GM12878 (cell line): ENCODE measurements around the gene CHAD. TPM values are rescaled to one million over a fixed set of nuclear protein-coding genes. Genes with fewer than 3 reads are reported as not detected.

Experiments used
- ATAC-seq: fragments of 200-7000 bp; cut with Tn5 transposase; 3 replicates; pipeline ENCODE4 v1.9.1; 2020; ENCODE audit warnings: mild to moderate bottlenecking, moderate library complexity
- BruUV-seq: library from RNA; stranded (reverse); fragments of 400-500 nt; replicated peaks from 2 replicates; lab custom pipeline; 2021; lab: Mats Ljungman, UMichigan
- CTCF ChIA-PET: fragments of 300-600 bp; sonication (Branson Sonifier 250); formaldehyde crosslinking; extraction: SDS; loops from one replicate; lab custom pipeline; 2021; ENCODE audit warnings: inconsistent platforms; lab: Yijun Ruan, JAX
- POLR2A ChIA-PET: fragments of 350-600 bp; formaldehyde crosslinking; extraction: SDS; loops from one replicate; lab custom pipeline; 2021; ENCODE audit warnings: inconsistent platforms; lab: Charles Lee
- RAD21 ChIA-PET: fragments of 300-600 bp; sonication (Branson Sonifier 250); formaldehyde crosslinking; loops from one replicate; lab custom pipeline; 2023; ENCODE audit warnings: antibody characterized with exemption; ENCODE audit not compliant: unreplicated experiment; lab: Charles Lee
- SMC1A ChIA-PET: fragments of 300-600 bp; sonication (Branson Sonifier 250); formaldehyde crosslinking; loops from one replicate; lab custom pipeline; 2023; ENCODE audit not compliant: unreplicated experiment, uncharacterized antibody; lab: Charles Lee
- DNase-seq: peaks from one replicate; pipeline ENCODE4 v3.0.0-alpha.2; 2011; ENCODE audit warnings: low read depth, low spot score
- FAIRE-seq: peaks from 3 replicates; lab custom pipeline; 2011; peaks lifted over from hg19 to GRCh38; lab: Jason Lieb, UNC
- H2AFZ ChIP-seq: 2 replicates; pipeline ENCODE4 v1.6.0; 2011; ENCODE audit warnings: low read depth, low read length, control low read depth; ENCODE audit not compliant: control insufficient read depth
- H3K27ac ChIP-seq: 2 replicates; pipeline ENCODE4 v1.5.1; 2011; ENCODE audit warnings: control low read depth; ENCODE audit not compliant: control insufficient read depth, insufficient read depth
- H3K27me3 ChIP-seq, 2 experiments: replicated peaks in 1 of 2; 2 replicates each; pipeline versions ENCODE4 v1.6.0 to v1.6.1; 2011; ENCODE audit warnings: low read length in 1 of 2; ENCODE audit not compliant: control insufficient read depth in 2 of 2, insufficient read depth in 2 of 2
- H3K36me3 ChIP-seq, 2 experiments: 2 replicates each; pipeline ENCODE4 v1.5.1; 2011; ENCODE audit warnings: low read length in 1 of 2; ENCODE audit not compliant: control insufficient read depth in 2 of 2, insufficient read depth in 2 of 2
- H3K4me1 ChIP-seq: 2 replicates; pipeline ENCODE4 v1.6.1; 2011; ENCODE audit warnings: mild to moderate bottlenecking, low read length, moderate library complexity, mixed read lengths; ENCODE audit not compliant: control insufficient read depth, insufficient read depth
- H3K4me2 ChIP-seq: 2 replicates; pipeline ENCODE4 v1.6.0; 2011; ENCODE audit warnings: control low read depth; ENCODE audit not compliant: control insufficient read depth, insufficient read depth
- H3K4me3 ChIP-seq: fragments of 200-600 bp; sonication (generic); 2 replicates; pipeline ENCODE4 v1.5.1; 2016
- H3K79me2 ChIP-seq: 2 replicates; pipeline ENCODE4 v1.6.0; 2011; ENCODE audit warnings: low read length; ENCODE audit not compliant: control insufficient read depth, insufficient read depth
- H3K9ac ChIP-seq: 2 replicates; pipeline ENCODE4 v1.8.0; 2011; ENCODE audit warnings: low read length, control low read depth, mixed read lengths; ENCODE audit not compliant: control insufficient read depth, insufficient read depth
- H3K9me3 ChIP-seq: replicated peaks from 3 replicates; pipeline ENCODE4 v1.5.1; 2011; ENCODE audit warnings: mild to moderate bottlenecking, low read length; ENCODE audit not compliant: control insufficient read depth, insufficient read depth
- H4K20me1 ChIP-seq: 2 replicates; pipeline ENCODE4 v1.6.0; 2011; ENCODE audit not compliant: control insufficient read depth, insufficient read depth
- BCLAF1 ChIP-seq: fragments of 450-650 bp; IDR thresholded peaks from 2 replicates; pipeline ENCODE4 v1.6.1; 2017; ENCODE audit warnings: antibody characterized with exemption, mild to moderate bottlenecking, moderate library complexity
- ETV6 ChIP-seq, 2 experiments: fragments of 450-650 bp in 1 of 2; IDR thresholded peaks in 1 of 2; conservative IDR thresholded peaks in 1 of 2; 2 replicates each; pipeline ENCODE4 v1.6.1; 2014; ENCODE audit warnings: antibody characterized with exemption in 1 of 2, borderline replicate concordance in 1 of 2, low read depth in 1 of 2, mild to moderate bottlenecking in 1 of 2, moderate library complexity in 1 of 2
- EZH2 ChIP-seq: IDR thresholded peaks from 2 replicates; pipeline ENCODE4 v1.6.1; 2012; ENCODE audit warnings: low read depth, mild to moderate bottlenecking, control low read depth, inconsistent platforms, low read length, borderline replicate concordance; ENCODE audit not compliant: control insufficient read depth
- LARP7 ChIP-seq: fragments of 450-650 bp; IDR thresholded peaks from 2 replicates; pipeline ENCODE4 v1.6.1; 2017; ENCODE audit warnings: mild to moderate bottlenecking
- MTA2 ChIP-seq: fragments of 450-650 bp; IDR thresholded peaks from 2 replicates; pipeline ENCODE4 v1.6.1; 2016; ENCODE audit warnings: low read depth, mild to moderate bottlenecking, moderate library complexity
- MXI1 ChIP-seq: fragments of 150-350 bp; IDR thresholded peaks from 2 replicates; pipeline ENCODE4 v1.6.1; 2011; ENCODE audit warnings: low read depth, mild to moderate bottlenecking, inconsistent platforms, low read length, improper control_type of control experiment
- NR2F1 ChIP-seq: fragments of 450-650 bp; conservative IDR thresholded peaks from 2 replicates; pipeline ENCODE4 v1.6.1; 2017; ENCODE audit warnings: mild to moderate bottlenecking
- PML ChIP-seq: IDR thresholded peaks from 2 replicates; pipeline ENCODE4 v1.6.1; 2012; ENCODE audit warnings: low read length, inconsistent platforms
- POLR2AphosphoS2 ChIP-seq: IDR thresholded peaks from 2 replicates; pipeline ENCODE4 v1.6.1; 2011; ENCODE audit warnings: low read depth, mild to moderate bottlenecking, low read length, improper control_type of control experiment, moderate library complexity
- RBBP5 ChIP-seq: fragments of 200-600 bp; sonication (generic); conservative IDR thresholded peaks from 2 replicates; pipeline ENCODE4 v1.6.1; 2016
- RUNX3 ChIP-seq: IDR thresholded peaks from 2 replicates; pipeline ENCODE4 v1.6.1; 2012; ENCODE audit warnings: low read length, inconsistent platforms
- SIN3A ChIP-seq: IDR thresholded peaks from 2 replicates; pipeline ENCODE4 v1.6.1; 2012; ENCODE audit warnings: low read depth, low read length, improper control_type of control experiment
- TCF7 ChIP-seq: IDR thresholded peaks from 2 replicates; pipeline ENCODE4 v1.6.1; 2014; ENCODE audit warnings: antibody characterized with exemption, borderline replicate concordance
- YY1 ChIP-seq: IDR thresholded peaks from 2 replicates; pipeline ENCODE4 v1.6.1; 2011; ENCODE audit warnings: low read depth, mild to moderate bottlenecking, low read length
- ZBTB33 ChIP-seq: fragments of 450-650 bp; IDR thresholded peaks from 2 replicates; pipeline ENCODE4 v1.6.1; 2017; ENCODE audit warnings: mild to moderate bottlenecking
- WGBS: methylation state at CpG from one replicate; pipeline ENCODE4 v1.1.6; 2016; ENCODE audit warnings: low lambda C conversion rate; ENCODE audit not compliant: insufficient replicate concordance, insufficient coverage; ENCODE audit errors: missing lambda C conversion rate; 5-methylcytosine and 5-hydroxymethylcytosine counted together
- in situ Hi-C: fragments of 300-500 bp; cut with MboI; formaldehyde crosslinking; loops from 9 replicates; pipeline ENCODE4 v1.14.3; 2018; ENCODE audit warnings: mixed read lengths
- intact Hi-C: fragments of 100-400 bp; cut with micrococcal nuclease; formaldehyde crosslinking; loops from one replicate; pipeline ENCODE4 v1.14.2; 2022; ENCODE audit not compliant: unreplicated experiment
- polyA plus RNA-seq, 11 experiments: library from polyadenylated mRNA; depleted of rRNA in 4 of 11; unstranded in 6 of 11; stranded (reverse) in 5 of 11; fragments of >200 nt; fragmentation: Nextera tagmentation in 4 of 11; fragmentation: Illumina TruSeq in 1 of 11; extraction: Ambion mirVana in 4 of 11; extraction: Trizol in 1 of 11; gene quantifications; 1 replicate in 1 of 11; 2 replicates in 10 of 11; pipeline versions ENCODE4 v1.2.1 to v1.2.3, GENCODE V29; 2011 to 2016; ENCODE audit warnings: inconsistent platforms in 2 of 11, missing spikeins in 2 of 11, low read depth in 1 of 11
- total RNA-seq, 4 experiments: library from RNA; depleted of rRNA in 3 of 4; stranded (reverse); fragments of >200 nt in 3 of 4; fragmentation: Illumina TruSeq in 1 of 4; extraction: Trizol in 1 of 4; gene quantifications; 2 replicates each; pipeline versions ENCODE4 v1.2.1 to v1.2.3, GENCODE V29; 2013 to 2021

CHAD gene
- total and polyA plus RNA-seq, 10 of the 15 experiments (the other 5 are each of a cell fraction or from before 2014, with no cell fraction given): 0.06 TPM; not detected in 9

GRCh38 chr17:50479522-50480141 is 11.0 kb upstream of the CHAD start (continued):
- TF ChIP-seq MTA2 (no peak), RUNX3 (no peak), TCF7 (no peak), SIN3A (no peak), POLR2AphosphoS2 (no peak)

GRCh38 chr17:50478391-50479381 is 10.0 kb upstream of the CHAD start, which contains the start of gene RSAD1:
Gene RSAD1, plus strand, starts transcription at chr17:50478860. Its CDS starts 25 bp downstream, at chr17:50478885.
- no peaks in the 10 kb centered on the region for H3K79me2 ChIP-seq
- no peaks in the 10 kb centered on the region for H3K27me3 ChIP-seq
- peak within 1 kb of the TSS; percentile 38 for H3K27ac ChIP-seq
- ChIA-PET CTCF (interaction anchor here (0.6 to 2.4 kb wide), 30 partner anchors 9 to 279 kb away, joined by 3 to 36 read pairs (median 5); partner anchors contain the start of genes ACSF2, LRRC59 and SPATA20), SMC1A (interaction anchor here (0.8 to 1.7 kb wide), 10 partner anchors 23 to 278 kb away, joined by 3 to 14 read pairs (median 4); partner anchors contain the start of gene LRRC59), POLR2A (interaction anchor here (0.6 to 1.9 kb wide), 4 partner anchors 14 to 209 kb away, joined by 3 to 7 read pairs (median 5); partner anchors contain the start of gene LRRC59), RAD21 (interaction anchor here (0.6 to 2.4 kb wide), 12 partner anchors 52 to 884 kb away, joined by 3 to 17 read pairs (median 4); partner anchors contain the start of genes ACSF2 and LRRC59)
- H3K9me3 ChIP-seq: no peaks in the 10 kb centered on the region
- intact Hi-C loops (loop anchor here (1.0 to 5.0 kb wide), 4 partner anchors 81 to 278 kb away; partner anchors contain the start of genes LRRC59 and XYLT2), in situ Hi-C loops (no loop called here)
- DNase-seq (peak; percentile 60), ATAC-seq (peak; percentile 93), FAIRE-seq (peak; percentile 64)
- H2AFZ ChIP-seq: peak within 1 kb of the TSS; percentile 73
- H3K4me2 ChIP-seq: peak within 1 kb of the TSS; percentile 70
- H3K4me1 ChIP-seq: no peaks in the 10 kb centered on the region
- H4K20me1 ChIP-seq: no peaks in the 10 kb centered on the region
- peaks cover 0 to 4% of the 10 kb centered on the region in 2 experiments; a peak in 2 of 4 replicates for H3K36me3 ChIP-seq
- 4% methylated on average over 73 of the region's 75 CpGs for WGBS
- H3K9ac ChIP-seq: peak within 1 kb of the TSS; percentile 42
- H3K4me3 ChIP-seq: peak within 1 kb of the TSS; percentile 80
- BruUV-seq: no TSS peak
- TF ChIP-seq EZH2 (no peak), ETV6 (conservative IDR thresholded peaks at IDR 0.05 in 1 of 2, IDR thresholded peaks at IDR 0.05 in 1 of 2; ENCODE audit: borderline replicate concordance in 1 of 2, low read depth in 1 of 2) (no peak), BCLAF1 (peak; percentile 67; the same call in 1 of the 2 replicates), NR2F1 (peak; percentile 94), YY1 (peak; percentile 95), PML (no peak; the same call in 1 of the 2 replicates), RBBP5 (no peak), LARP7 (peak; percentile 99), MXI1 (peak; percentile 83; the same call in 1 of the 2 replicates), ZBTB33 (no peak)
